Fibroblast of mammary gland (primary cell): ENCODE measurements around the gene TFAM.

Experiments
- DNase-seq: peaks from one replicate; pipeline ENCODE4 v3.0.0-alpha.2; 2010; ENCODE audit warnings: low read depth
- H3K4me3 ChIP-seq: 2 replicates; pipeline ENCODE4 v1.5.1; 2011; ENCODE audit warnings: low read depth, mild to moderate bottlenecking, low read length, moderate library complexity; ENCODE audit not compliant: control insufficient read depth
- TF ChIP-seq, protein P1 (sequence below): conservative IDR thresholded peaks from 2 replicates; pipeline ENCODE4 v1.5.1; 2011; ENCODE audit warnings: low read depth, low read length, inconsistent platforms; ENCODE audit not compliant: control insufficient read depth, insufficient read depth

Gene TFAM

GRCh38 chr10:58350023-58350422 is 35.2 kb upstream of the TFAM start:
- TF ChIP-seq, protein P1, sequence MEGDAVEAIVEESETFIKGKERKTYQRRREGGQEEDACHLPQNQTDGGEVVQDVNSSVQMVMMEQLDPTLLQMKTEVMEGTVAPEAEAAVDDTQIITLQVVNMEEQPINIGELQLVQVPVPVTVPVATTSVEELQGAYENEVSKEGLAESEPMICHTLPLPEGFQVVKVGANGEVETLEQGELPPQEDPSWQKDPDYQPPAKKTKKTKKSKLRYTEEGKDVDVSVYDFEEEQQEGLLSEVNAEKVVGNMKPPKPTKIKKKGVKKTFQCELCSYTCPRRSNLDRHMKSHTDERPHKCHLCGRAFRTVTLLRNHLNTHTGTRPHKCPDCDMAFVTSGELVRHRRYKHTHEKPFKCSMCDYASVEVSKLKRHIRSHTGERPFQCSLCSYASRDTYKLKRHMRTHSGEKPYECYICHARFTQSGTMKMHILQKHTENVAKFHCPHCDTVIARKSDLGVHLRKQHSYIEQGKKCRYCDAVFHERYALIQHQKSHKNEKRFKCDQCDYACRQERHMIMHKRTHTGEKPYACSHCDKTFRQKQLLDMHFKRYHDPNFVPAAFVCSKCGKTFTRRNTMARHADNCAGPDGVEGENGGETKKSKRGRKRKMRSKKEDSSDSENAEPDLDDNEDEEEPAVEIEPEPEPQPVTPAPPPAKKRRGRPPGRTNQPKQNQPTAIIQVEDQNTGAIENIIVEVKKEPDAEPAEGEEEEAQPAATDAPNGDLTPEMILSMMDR, result no peak
- DNase-seq, result no peak

DNA sequence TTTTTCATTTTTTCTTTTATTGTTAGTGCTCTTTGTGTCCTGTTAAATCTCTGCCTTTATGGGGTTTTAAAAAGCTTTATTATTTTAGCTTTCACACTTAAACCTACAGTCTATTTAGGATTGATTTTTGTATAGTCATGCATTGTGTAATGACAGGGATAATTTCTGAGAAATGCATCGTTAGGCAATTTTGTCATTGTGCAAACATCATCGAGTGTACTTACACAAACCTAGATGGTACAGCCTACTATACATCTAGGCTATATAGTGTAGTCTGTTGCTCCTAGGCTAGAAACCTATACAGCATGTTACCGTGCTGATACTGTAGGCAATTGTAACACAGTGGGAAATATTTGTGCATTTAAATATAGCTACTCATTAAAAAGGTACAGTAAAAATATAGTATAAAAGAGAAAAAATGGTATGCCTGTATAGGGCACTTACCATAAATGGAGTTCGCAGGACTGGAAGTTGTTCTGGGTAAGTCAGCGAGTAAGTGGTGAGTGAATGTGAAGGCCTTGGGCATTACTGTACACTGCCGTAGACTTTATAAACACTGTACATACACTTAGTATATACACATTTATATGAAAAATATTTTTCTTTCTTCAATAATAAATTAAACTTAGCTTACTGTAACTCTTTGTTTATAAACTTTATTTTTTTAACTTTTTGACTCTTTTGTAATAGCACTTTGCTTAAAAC is 34.4 kb upstream of the TFAM start:
- TF ChIP-seq, protein P1, result no peak
- no peak overlapping the region for H3K4me3 ChIP-seq
- peak; percentile 26 for DNase-seq

More at GRCh38 chr10:58350023-58350422, 35.2 kb upstream of the TFAM start:
- H3K4me3 ChIP-seq, result no peak overlapping the region

DNA sequence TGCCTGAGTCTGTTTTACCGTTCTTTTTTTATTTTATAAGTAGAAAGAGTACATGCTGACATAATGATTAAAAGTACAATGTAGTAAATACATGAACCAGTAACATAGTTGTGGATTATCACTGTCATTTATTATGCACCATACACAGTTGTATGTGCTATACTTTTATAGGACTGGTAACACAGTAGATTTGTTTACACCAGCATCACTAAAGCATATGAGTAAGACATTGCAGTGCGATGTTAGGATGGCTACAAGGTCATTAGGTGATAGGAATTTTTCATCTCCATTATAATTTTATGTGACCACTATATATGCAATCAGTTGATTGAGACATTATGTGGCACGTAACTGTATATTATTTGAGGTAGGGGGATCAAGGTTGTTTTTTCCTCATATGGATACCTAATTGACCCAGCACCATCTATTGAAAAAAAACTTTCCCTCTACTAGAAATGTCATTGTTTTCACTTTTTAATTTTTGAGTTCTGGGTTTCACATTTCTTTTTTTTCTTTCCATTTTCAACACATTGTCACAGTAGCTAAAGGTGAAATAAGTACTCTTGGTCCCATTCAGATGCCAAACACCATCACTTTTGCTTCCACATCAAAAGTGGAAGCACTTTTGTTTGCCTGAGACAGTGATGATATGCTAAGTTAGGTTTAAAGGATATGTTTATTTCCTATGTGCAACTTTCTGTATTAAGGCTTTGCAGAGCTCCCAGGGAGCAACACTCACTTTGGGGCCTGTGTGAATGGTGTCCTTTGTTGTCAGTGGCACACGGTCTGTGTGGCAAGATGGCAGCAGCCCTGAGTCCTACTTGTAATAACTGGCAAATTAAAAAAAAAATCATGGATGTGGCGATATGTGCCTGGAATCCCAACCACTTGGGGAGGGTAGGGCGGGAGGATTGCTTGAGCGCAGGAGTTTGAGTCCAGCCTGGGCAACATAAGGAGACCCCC is 33.3 kb upstream of the TFAM start:
- H3K4me3 ChIP-seq, result no peak overlapping the region
- TF ChIP-seq, protein P1, result no peak
- DNase-seq, result no peak

GRCh38 chr10:58352956-58353610 is 32.1 kb upstream of the TFAM start:
- H3K4me3 ChIP-seq, result no peak overlapping the region
- TF ChIP-seq, protein P1, result no peak
- peak; percentile 18 for DNase-seq

DNA sequence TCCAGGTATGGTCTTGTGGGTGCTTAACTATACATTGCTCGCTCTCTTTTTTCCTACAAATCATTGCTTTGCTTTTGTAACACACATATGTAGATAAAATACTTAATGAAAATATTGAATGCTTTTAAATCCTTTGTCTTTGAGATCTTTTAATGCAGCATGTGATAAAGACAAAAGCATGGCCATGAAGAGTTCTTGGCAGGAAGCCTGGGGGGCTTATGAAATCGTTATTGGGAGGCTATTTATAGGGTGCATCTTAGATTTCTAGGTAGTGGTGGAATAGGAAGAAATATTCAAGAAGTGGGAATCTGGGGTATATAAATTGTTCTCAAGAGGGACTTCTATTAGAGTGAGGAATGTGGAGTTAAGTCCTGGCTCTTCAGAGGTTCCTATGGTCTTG is 28.5 kb upstream of the TFAM start:
- DNase-seq, result no peak
- TF ChIP-seq, protein P1, result no peak
- H3K4me3 ChIP-seq, result no peak overlapping the region

- DNase-seq, result no peak
- H3K4me3 ChIP-seq, result no peak overlapping the region
- TF ChIP-seq, protein P1, result no peak
Measured at GRCh38 chr10:58358314-58358933, 26.8 kb upstream of the TFAM start.
